CD14-positive monocyte (primary cell): ENCODE data around the gene SEC14L1. TPM values are rescaled to one million over a fixed set of nuclear protein-coding genes. Genes with fewer than 3 reads are reported as not detected.
A peak's percentile ranks its signal among the peaks of the same experiment; 100 is the strongest.

ENCODE experiments used
- DNase-seq, 3 donors: peaks; one replicate each; pipeline ENCODE4 v3.0.0-alpha.2; 2011 to 2022
- H2AFZ ChIP-seq: 2 replicates; pipeline ENCODE4 v1.6.0; 2012; ENCODE audit warnings: mild to moderate bottlenecking, low read depth, low read length, inconsistent platforms; ENCODE audit not compliant: insufficient read depth, poor library complexity, severe bottlenecking
- H3K27ac ChIP-seq, 2 donors: 1 replicate in 1 of 2; 2 replicates in 1 of 2; pipeline ENCODE4 v1.5.1; 2012 to 2013; ENCODE audit warnings: low read length in 2 of 2, control low read depth in 1 of 2, inconsistent platforms in 1 of 2, low read depth in 1 of 2, mild to moderate bottlenecking in 1 of 2
- H3K27me3 ChIP-seq, 2 donors: one replicate each; pipeline versions ENCODE4 v1.6.0 to v1.6.1; 2011 to 2013; ENCODE audit warnings: low read length in 2 of 2; ENCODE audit not compliant: control insufficient read depth in 2 of 2, insufficient read depth in 2 of 2
- H3K36me3 ChIP-seq, 2 donors: replicated peaks in 1 of 2; 1 replicate in 1 of 2; 2 replicates in 1 of 2; pipeline versions ENCODE4 v1.5.1 to v1.6.1; 2012 to 2013; ENCODE audit warnings: low read length in 2 of 2, control low read depth in 1 of 2, inconsistent platforms in 1 of 2, mild to moderate bottlenecking in 1 of 2; ENCODE audit not compliant: insufficient read depth in 2 of 2, control insufficient read depth in 1 of 2
- H3K4me1 ChIP-seq, 2 donors: 1 replicate in 1 of 2; 2 replicates in 1 of 2; pipeline versions ENCODE4 v1.5.1 to v1.6.1; 2012 to 2013; ENCODE audit warnings: low read length in 2 of 2, control low read depth in 1 of 2, inconsistent platforms in 1 of 2, mild to moderate bottlenecking in 1 of 2, moderate library complexity in 1 of 2; ENCODE audit not compliant: insufficient read depth in 2 of 2, control insufficient read depth in 1 of 2
- H3K4me2 ChIP-seq: replicated peaks from 2 replicates; pipeline ENCODE3; 2012; ENCODE audit warnings: low read length, moderate library complexity, mild to moderate bottlenecking; ENCODE audit not compliant: poor library complexity, severe bottlenecking; ENCODE audit errors: extremely low read depth
- H3K4me3 ChIP-seq, 3 experiments: fragments of 200-600 bp in 1 of 3; sonication (generic) in 1 of 3; replicated peaks in 1 of 3; 1 replicate in 2 of 3; 2 replicates in 1 of 3; pipeline ENCODE4 v1.5.1; 2011 to 2013; ENCODE audit warnings: low read length in 3 of 3, mild to moderate bottlenecking in 3 of 3, control low read depth in 2 of 3, low read depth in 2 of 3, inconsistent platforms in 1 of 3, moderate library complexity in 1 of 3
- H3K79me2 ChIP-seq: 2 replicates; pipeline ENCODE4 v1.6.0; 2012; ENCODE audit warnings: mild to moderate bottlenecking, control low read depth, inconsistent platforms, low read length, moderate library complexity; ENCODE audit not compliant: insufficient read depth
- H3K9ac ChIP-seq: 2 replicates; pipeline ENCODE4 v1.6.0; 2017; ENCODE audit warnings: low read length, mild to moderate bottlenecking; ENCODE audit not compliant: insufficient read depth, poor library complexity, severe bottlenecking
- H3K9me3 ChIP-seq, 2 donors: replicated peaks in 1 of 2; 1 replicate in 1 of 2; 2 replicates in 1 of 2; pipeline versions ENCODE4 v1.5.1 to v1.6.1; 2012 to 2013; ENCODE audit warnings: low read length in 2 of 2, control low read depth in 1 of 2; ENCODE audit not compliant: control insufficient read depth in 1 of 2, insufficient read depth in 1 of 2
- H4K20me1 ChIP-seq: 2 replicates; pipeline ENCODE4 v1.6.0; 2012; ENCODE audit warnings: mild to moderate bottlenecking, low read length, control low read depth, moderate library complexity; ENCODE audit not compliant: insufficient read depth
- H3K27ac Mint-ChIP-seq, 7 donors: one replicate each; pipeline ENCODE4 v1.8.0; 2020; ENCODE audit warnings: mild to moderate bottlenecking in 7 of 7, mixed read lengths in 7 of 7, moderate library complexity in 6 of 7, inconsistent platforms in 2 of 7
- H3K27me3 Mint-ChIP-seq, 3 donors: one replicate each; pipeline ENCODE4 v1.8.0; 2021 to 2022; ENCODE audit warnings: low read depth in 3 of 3, mild to moderate bottlenecking in 3 of 3, mixed read lengths in 3 of 3, moderate library complexity in 3 of 3, inconsistent platforms in 1 of 3
- H3K36me3 Mint-ChIP-seq, 2 donors: one replicate each; pipeline ENCODE4 v1.8.0; 2020; ENCODE audit warnings: mixed read lengths in 2 of 2, inconsistent platforms in 1 of 2, mild to moderate bottlenecking in 1 of 2
- H3K4me1 Mint-ChIP-seq: one replicate; pipeline ENCODE4 v1.8.0; 2020; ENCODE audit warnings: mild to moderate bottlenecking, mixed read lengths
- H3K4me3 Mint-ChIP-seq, 2 donors: one replicate each; pipeline ENCODE4 v1.8.0; 2020; ENCODE audit warnings: mild to moderate bottlenecking in 2 of 2, mixed read lengths in 2 of 2, moderate library complexity in 1 of 2
- H3K9me3 Mint-ChIP-seq, 7 donors: one replicate each; pipeline ENCODE4 v1.8.0; 2020 to 2022; ENCODE audit warnings: mixed read lengths in 7 of 7, mild to moderate bottlenecking in 6 of 7, moderate library complexity in 6 of 7, inconsistent platforms in 2 of 7
- WGBS: methylation state at CpG from one replicate; pipeline ENCODE4 v1.1.5; 2013; ENCODE audit warnings: missing lambda C conversion rate; ENCODE audit not compliant: insufficient coverage; 5-methylcytosine and 5-hydroxymethylcytosine counted together
- intact Hi-C, 2 donors: fragments of 100-400 bp; cut with micrococcal nuclease; formaldehyde crosslinking; loops; one replicate each; pipeline versions ENCODE4 v1.15.0 to v1.15.1; 2023
- polyA plus RNA-seq, 3 donors: library from polyadenylated mRNA; depleted of rRNA in 1 of 3; unstranded in 2 of 3; stranded (reverse) in 1 of 3; fragments of 300-500 nt in 2 of 3; fragments of >200 nt in 1 of 3; fragmentation: Illumina TruSeq in 2 of 3; gene quantifications; 1 replicate in 2 of 3; 2 replicates in 1 of 3; pipeline ENCODE4 v1.2.3, GENCODE V29; 2012 to 2021
- TF ChIP-seq, protein P1 (sequence below): fragments of 200-600 bp; IDR thresholded peaks from one replicate; pipeline ENCODE4 v1.8.0; 2022; ENCODE audit warnings: antibody characterized with exemption, mild to moderate bottlenecking

SEC14L1 gene
- polyA plus RNA-seq, 3 donors = 34.1 to 76.4 (median 43.2) TPM

DNA sequence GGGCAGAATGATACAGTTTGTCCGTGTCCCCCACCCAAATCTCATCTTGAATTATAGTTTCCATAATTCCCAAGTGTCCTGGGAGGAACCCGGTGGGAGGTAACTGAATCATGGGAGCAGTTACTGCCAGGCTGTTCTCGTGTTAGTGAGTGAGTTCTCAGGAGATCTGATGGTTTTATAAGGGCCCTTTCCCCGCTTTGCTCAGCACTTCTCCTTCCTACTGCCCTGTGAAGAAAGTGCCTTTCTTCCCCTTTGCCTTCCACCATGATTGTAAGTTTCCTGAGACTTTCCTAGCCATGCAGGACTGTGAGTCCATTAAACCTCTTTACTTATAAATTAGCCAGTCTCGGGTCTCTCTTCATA is 28.9 kb upstream of the SEC14L1 start:
- Histone ChIP-seq H3K36me3 (no peaks in the 10 kb centered on the region), H3K9ac (no peak overlapping the region), H3K79me2 (no peaks in the 10 kb centered on the region), H3K9me3 (no peaks in the 10 kb centered on the region), H3K4me3 (peak overlapping the region in 1 of 3 experiments; percentile 27), H3K4me1 (peaks cover 52 to 60% of the 10 kb centered on the region in 2 donors), H4K20me1 (no peaks in the 10 kb centered on the region), H3K27ac (peak overlapping the region; percentile 16 to 72), H3K27me3 (no peaks in the 10 kb centered on the region), H2AFZ (peak overlapping the region; percentile 62), H3K4me2 (peak overlapping the region; percentile 29)
- Mint-ChIP-seq H3K27me3 (peaks cover 0 to 4% (median 3%) of the 10 kb centered on the region in 3 donors), H3K4me3 (peak overlapping the region; percentile 3 to 56), H3K9me3 (peaks cover 0 to 2% (median 0%) of the 10 kb centered on the region in 7 donors), H3K36me3 (peaks cover 0 to 3% of the 10 kb centered on the region in 2 donors), H3K27ac (peak overlapping the region; percentile 62 to 94 (median 90)), H3K4me1 (peaks cover 42% of the 10 kb centered on the region)
- TF ChIP-seq, protein P1, sequence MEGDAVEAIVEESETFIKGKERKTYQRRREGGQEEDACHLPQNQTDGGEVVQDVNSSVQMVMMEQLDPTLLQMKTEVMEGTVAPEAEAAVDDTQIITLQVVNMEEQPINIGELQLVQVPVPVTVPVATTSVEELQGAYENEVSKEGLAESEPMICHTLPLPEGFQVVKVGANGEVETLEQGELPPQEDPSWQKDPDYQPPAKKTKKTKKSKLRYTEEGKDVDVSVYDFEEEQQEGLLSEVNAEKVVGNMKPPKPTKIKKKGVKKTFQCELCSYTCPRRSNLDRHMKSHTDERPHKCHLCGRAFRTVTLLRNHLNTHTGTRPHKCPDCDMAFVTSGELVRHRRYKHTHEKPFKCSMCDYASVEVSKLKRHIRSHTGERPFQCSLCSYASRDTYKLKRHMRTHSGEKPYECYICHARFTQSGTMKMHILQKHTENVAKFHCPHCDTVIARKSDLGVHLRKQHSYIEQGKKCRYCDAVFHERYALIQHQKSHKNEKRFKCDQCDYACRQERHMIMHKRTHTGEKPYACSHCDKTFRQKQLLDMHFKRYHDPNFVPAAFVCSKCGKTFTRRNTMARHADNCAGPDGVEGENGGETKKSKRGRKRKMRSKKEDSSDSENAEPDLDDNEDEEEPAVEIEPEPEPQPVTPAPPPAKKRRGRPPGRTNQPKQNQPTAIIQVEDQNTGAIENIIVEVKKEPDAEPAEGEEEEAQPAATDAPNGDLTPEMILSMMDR = no peak
- DNase-seq = peak; percentile 38 to 53 (median 39)
- intact Hi-C loops = no loop called here
- 0% methylated on average over 1 of the region's 5 CpGs for WGBS

DNA sequence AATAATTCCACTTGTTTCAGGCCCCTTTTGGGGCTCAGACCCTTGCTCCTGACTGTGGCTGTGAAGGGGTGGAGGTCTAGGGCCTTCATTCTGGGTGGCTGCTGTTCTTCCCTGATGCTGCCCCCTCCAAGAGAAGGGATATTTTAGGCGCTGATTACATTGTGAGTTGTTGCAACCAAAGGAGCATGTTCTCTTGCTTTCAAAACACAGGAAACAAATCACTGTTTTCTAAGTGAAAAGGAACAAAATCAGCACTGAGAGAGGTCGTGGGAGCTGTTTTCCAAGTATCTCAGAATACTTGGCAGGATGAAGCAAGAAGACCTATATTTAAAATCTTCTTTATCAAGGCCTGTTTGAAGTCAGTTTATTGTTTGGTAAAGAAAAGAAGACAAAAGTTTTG is 25.3 kb upstream of the SEC14L1 start:
- Histone ChIP-seq H3K4me2 (peak overlapping the region; percentile 29), H3K9ac (no peak overlapping the region), H3K4me3 (no peak overlapping the region), H3K36me3 (no peaks in the 10 kb centered on the region), H3K4me1 (peaks cover 36 to 49% of the 10 kb centered on the region in 2 donors), H2AFZ (peak overlapping the region; percentile 63), H4K20me1 (no peaks in the 10 kb centered on the region), H3K9me3 (no peaks in the 10 kb centered on the region), H3K27ac (peak overlapping the region; percentile 2 to 67), H3K27me3 (no peaks in the 10 kb centered on the region), H3K79me2 (no peaks in the 10 kb centered on the region)
- intact Hi-C loops = no loop called here
- DNase-seq = no peak
- peaks cover 31% of the 10 kb centered on the region for H3K4me1 Mint-ChIP-seq
- peak overlapping the region; percentile 40 to 84 (median 68) for H3K27ac Mint-ChIP-seq
- peaks cover 0 to 2% (median 0%) of the 10 kb centered on the region in 7 donors for H3K9me3 Mint-ChIP-seq
- TF ChIP-seq, protein P1 = no peak
- H3K4me3 Mint-ChIP-seq = no peak overlapping the region
- H3K36me3 Mint-ChIP-seq = no peaks in the 10 kb centered on the region
- H3K27me3 Mint-ChIP-seq = peaks cover 0 to 5% (median 0%) of the 10 kb centered on the region in 3 donors
- WGBS = no CpG with 5 or more reads among the region's 2 CpGs
